Left renal pelvis (tissue), 4 donors: ENCODE results near the gene ARHGDIA. TPM values are rescaled to one million over a fixed set of nuclear protein-coding genes. Genes with fewer than 3 reads are reported as not detected.

ENCODE experiments used
- DNase-seq, 4 donors: peaks; one replicate each; pipeline ENCODE4 v3.0.0-alpha.2; 2013; ENCODE audit warnings: low read depth in 4 of 4, low spot score in 3 of 4
- polyA plus RNA-seq, 4 donors: library from polyadenylated mRNA; unstranded; fragments of 120-200 nt; gene quantifications; one replicate each; pipeline ENCODE4 v1.2.1, GENCODE V29; 2013; ENCODE audit not compliant: insufficient read length in 4 of 4

Gene ARHGDIA
- polyA plus RNA-seq, 4 donors = 165 to 238 (median 183) TPM

DNA sequence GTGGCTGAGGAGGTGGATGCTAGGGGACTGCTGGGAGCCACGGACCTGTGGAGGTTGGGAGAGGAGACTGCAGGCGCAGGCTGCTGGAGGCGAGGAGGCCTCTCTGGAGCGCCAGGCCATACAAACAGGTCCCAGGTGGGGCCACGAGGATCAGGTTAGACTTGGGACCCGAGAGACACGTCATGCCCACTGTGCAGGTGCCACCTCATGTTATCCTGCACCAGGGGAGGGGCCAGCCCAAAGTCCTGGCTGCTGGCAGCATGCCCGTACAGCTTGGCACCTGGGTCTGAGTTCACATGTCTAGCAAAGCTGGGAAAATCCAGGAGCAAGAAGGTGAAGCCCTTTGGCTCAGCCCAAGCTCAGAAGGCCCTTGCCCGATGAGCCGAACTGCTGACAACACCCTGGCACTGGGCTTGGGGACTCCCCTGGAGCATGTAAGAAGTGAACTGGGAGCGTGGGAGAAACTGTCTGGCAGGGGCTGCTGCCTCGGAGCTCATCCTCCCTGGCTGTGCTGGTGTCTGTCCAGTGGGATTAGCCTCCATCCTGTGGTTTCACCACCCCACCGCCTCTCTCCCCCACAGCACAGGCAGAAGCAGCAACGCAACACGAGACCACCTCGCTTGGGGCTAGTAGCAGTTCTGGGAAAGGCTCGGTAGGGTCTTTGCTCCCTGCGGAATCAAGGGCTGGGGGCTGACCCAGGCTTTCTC, 5.3 kb downstream of the ARHGDIA start:
- DNase-seq = no peak

DNA sequence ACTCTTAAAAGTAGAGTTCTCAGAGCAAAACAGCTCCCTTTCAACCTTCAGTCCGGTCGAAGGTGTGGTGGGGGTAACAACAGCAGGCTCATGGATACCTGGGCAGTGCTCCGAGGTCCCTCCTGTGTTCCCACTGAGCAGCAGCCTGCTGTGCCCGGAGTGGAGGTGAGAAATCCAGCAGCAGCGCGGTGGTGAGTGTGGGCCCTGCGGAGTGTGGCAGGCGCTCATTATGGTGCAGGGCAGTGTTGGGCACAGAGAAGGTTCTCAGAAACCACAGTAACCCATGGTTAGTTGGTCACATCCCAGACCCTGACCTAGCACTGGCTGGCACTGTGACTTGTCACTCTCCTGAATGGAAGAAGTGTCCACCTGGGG, 5.8 kb downstream of the ARHGDIA start:
- no peak for DNase-seq

DNA sequence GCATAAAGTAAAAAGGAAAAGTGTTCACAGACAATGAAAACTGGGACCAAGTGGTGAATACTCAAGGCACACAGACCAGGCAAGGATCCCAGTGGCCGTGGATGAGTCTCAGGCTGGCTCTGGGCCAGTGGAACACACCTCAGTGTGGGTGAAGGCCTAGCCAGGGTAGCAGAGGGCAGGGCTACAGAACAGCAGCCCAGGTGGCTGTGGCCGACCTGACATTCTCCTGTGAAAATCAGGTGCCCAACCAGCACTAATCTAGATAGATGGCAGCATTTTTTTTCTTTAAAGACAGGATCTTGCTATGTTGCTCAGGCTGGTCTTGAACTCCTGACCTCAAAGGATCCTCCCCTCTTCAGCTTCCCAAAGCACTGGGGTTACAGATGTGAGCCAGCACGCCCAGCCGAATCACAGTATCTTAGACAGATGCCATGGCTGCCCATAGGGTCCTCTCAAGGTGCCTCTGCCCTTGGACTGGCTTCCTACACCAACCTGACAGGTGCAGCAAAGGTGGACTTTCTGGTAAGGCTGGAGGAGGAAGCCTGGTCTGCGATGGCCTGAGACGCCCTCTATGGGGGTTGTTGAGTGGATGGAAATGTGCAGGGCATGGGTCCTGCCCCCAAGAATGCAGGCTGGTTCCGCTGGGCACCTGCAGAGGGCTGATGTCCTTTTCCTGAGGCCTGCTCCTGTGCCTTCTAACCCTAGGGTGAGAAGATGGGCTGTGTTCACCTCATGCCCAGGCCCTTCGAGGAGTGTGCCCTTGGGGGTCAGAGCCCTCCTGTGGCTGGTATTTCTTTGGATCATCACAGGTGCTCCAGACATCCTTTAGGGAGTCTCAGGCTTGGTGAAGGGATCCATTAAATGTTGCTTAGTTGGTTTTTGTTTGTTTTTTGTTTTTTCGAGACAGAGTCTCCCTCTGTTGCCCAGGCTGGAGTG, 7.0 kb downstream of the ARHGDIA start:
- DNase-seq = no peak

DNA sequence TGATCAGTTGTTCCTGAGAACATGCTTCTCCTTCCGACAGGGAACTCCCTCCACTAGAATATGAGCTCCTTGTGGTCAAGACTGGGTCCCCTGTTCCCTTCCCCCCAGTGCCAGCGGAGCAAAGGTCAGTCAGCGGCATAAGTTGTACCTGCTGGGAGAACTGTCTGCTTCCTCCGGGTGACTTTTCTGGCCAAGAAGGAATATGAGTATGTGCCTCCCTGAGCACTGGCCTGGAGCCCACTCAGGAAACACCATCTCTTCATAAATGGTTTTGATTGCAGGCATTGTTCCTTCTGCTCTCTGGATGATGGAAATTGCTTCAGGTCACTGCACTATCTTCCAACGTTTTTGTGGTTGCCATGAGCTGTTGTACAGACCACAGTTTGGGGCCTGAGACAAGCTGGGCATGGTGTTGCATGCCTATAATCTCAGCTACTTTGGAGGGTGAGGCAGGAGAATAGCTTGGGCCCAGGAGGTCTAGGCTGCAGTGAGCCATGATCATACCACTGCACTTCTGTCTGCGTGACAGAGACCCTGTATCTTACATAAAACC, 7.9 kb downstream of the ARHGDIA start:
- no peak for DNase-seq

DNA sequence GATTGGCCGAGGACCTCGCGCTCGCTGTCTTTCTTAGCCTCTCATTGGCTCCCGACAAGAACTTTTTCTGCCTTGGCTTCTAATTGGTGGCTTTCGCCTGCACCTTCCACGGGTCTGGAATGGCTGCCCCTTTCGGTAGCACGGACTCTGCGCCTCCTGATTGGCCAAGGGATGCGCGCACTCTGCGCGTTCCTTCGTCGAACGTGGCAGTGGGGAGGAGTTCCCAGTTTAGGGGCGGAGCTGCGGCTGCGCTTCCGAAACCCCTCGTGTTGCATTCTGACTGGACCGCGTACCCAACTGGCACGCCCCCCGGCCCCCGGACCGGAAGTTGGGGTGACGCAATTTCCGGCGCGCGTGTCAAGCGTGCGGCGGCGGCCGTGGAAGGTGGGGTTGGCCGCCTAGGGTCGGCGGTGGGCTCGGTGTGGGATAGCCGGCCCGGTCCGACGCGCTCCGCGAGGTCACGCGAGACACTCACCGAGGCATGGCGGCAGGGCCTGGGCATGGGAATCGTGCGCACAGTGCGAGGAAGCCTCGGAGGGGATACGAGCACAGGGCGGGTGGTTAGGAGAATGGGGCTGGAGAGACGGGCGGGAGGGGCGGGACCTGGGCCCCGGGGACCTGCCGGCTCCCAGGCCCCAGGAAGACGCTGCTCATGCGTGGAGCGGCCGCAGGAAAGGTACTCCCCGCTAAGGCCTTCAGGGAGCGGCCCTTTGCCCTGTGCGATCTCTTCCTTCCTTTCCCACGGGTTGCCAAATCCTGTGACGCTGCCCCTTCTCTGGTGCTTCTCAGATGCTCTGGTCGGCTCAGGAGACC, 10.2 kb downstream of the ARHGDIA start:
- peak; percentile 100 for DNase-seq

DNA sequence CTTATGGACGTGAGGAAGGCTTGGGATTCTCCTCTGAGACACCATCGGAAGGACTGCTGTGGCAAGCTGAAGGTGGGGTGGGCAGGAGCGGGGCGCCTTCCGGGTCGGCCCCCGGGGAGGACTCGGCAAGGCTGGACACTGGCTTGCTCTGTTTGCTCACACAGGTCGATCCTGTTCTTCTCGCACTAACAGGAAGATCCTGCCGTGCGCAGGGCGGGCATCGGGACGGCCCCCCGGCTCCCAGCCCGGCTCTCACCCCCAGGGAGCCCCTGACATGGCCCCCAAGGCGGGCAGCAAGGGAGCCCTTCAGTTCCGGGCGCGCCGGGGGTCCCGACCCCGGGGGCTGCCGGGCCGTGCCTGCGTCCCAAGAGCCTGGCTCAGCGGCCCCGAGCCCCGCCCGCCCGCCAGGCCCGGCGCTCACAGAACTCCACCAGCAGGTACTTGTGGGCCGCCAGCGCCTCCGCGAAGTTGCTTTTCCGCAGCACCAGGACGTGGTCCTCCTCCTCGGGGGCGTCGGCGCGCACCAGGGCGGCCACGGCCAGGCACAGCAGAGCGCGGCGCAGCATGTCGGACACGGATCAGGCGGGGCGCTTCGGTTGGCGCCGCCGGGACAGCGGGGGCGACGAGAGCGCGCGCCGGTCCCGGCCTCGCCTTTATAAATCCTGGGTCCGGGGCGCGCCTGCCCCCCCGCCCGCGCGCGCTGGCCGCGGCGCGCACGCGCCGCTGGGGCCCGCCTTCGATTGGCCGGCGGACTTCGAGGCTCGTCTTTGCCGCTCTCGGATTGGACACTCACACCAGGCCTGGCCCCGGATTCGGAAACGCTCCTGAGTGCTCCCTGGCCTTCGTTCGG, 11.0 kb downstream of the ARHGDIA start, which contains the start of gene P4HB:
Gene P4HB, minus strand, starts transcription at position 630 of the 850 bp plus-strand sequence. Its CDS starts 64 bp downstream, at position 566.
- DNase-seq = no peak

DNA sequence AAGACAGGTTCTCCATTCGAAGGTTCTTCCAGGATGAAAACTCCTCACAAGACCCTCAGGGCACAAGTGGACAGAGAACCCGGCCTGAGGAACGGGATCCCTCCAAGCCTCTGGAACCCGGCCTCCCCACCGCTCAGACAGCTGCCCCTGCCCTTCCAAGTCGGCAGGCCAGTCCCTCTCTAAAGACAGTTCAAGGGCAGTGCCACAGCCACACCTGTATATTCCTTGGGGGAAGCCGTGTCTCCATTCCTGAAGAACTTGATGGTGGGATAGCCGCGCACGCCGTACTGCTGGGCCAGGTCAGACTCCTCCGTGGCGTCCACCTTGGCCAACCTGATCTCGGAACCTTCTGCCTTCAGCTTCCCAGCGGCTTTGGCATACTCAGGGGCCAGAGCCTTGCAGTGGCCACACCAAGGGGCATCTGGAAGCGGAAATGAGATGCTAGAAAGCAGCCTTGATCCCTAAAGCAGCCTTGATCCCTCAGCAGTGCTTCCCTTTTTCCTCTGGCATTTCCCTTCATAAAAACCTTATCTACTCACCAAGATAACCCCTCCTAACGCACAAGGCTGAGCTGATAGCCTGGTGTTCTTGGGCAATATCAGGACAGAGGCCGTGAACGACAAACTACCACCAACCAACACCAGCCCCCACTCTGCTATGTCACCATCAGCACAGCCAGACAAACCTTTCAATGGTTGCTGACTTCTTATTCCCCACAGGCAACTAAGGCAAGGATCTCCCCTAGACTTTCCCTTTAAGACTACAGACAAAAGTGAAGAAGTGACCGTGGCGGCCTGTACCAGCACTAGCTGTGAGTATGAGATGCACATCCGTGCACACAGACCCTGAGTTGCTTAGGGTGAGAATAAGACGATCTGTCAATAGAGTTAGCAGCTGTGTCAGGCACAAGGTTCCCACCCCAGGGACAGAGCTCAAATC, 11.9 kb downstream of the ARHGDIA start:
- no peak for DNase-seq

DNA sequence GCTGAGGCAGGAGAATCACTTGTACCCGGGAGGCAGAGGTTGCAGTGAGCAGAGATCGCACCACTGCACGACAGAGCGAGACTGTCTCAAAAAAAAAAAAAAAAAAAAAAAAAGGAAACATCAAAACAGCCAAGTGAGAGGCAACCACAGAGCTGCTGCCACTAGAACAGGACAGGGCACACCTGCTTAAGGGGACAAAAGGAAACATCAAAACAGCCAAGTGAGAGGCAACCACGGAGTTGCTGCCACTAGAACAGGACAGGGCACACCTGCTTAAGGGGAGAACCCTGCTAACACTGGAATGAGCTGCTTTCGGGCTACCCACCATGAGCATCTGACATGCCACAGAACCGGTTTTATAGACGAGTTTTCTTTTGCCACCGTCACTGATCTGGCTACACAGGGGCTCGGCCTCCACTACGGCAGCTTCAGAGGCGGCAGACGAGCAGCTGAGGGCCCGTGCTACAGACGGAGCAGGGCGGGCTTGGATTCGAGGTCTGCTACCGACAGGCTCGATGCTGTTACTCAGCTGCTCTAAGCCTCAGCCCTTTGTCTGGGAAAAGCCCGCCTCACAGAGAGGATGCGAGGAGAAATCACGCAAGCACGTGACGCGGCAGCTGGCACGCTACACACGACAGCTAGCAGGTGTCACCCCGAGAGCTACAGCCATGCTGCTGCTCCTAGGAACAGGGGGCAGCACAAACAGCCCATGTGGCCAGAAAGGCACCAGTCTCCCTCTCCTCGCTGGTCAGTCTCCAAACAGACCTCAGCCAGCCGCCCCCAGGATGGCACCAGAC, 12.8 kb downstream of the ARHGDIA start:
- DNase-seq = no peak

DNA sequence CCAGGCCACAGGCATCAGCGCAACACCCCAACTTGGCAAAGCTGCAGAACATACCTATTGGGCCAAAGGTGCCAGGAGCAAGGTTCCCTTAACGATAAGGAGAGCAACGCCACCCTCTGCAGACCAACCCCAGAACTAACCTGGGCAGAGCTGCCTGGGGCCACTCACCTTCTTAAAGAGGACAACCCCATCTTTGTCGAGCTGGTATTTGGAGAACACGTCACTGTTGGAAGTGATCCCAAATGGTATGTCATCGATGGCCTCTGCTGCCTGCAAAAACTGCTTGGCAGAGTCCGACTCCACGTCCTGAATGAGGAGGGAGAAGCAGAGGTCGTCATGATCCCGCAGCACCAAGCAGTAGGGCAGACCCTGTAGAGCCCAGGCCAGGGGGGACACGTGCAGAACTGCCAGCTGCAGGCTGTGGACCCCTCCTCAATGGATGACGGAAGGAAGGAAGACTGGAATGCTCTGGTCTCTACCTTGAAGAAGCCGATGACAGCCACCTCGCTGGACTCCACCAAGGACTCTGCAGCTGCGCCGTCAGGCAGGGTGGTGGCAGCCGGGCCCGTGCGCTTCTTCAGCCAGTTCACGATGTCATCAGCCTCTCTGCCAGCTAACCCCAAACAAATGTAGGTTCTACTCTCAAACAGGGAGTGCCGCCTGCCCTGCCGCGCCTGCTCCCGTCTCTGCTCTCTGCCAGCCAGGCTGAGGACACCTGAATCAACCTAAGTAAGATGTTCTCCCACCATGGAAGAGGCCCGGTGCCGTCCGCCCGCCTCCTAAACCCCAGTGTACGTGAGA, 16.0 kb downstream of the ARHGDIA start:
- no peak for DNase-seq

DNA sequence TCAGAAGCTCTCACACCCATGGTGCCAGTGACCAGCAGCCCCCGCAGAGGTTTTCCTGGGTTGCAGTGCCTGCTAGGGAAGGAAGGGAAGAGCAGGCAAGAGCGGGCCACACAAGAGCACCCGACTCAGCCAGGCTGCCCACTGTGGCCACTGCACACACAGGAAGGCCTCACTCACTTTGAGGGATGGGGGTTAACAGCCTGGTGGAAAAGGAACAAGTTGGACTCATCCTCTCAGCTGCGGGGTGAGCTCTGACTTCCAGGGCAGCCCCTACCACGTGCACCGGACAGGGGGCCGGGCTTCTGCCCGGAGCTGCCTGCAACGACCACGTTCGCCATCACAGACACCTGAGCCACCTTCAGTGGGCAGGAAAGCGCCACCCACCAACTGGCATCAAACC, 18.9 kb downstream of the ARHGDIA start:
- DNase-seq = no peak

DNA sequence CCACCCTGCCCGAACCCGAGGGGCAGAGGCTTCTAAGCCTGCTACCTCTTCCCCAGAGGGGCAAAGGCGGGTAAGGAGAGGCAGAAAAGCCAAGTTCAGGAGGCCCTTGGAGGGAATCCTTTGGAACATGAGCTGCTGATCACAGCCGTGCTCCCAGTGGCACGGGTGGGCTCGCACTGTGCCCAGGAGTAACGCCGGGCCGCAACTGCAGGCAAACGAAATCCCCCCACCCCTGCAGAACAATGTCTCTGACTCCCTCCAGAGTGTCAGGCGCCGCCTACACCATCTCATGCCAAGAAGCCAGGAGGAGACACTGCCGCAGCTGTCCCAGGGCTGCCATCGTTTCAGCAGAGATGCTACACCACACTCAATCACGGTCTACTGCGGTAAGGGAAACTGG, 19.7 kb downstream of the ARHGDIA start:
- no peak for DNase-seq

DNA sequence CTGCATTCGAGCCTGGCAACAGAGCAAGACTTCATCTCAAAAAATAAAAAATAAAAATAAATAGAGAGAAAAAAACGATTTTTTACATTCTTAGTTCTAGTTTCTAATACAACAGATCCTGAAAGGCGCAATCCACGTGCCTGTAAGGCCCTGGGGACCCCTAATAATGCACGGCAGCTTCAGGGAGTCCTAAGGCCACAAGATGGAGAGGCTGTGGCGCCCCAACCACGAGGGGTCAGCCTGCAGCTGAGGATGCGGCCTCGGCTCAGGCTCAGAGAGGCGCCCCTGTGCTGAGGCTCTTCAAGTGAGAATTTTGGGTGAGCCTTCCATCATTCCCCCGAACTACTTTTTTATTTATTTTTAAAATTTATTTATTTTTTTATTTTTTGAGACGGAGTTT, 21.7 kb downstream of the ARHGDIA start:
- DNase-seq = no peak

DNA sequence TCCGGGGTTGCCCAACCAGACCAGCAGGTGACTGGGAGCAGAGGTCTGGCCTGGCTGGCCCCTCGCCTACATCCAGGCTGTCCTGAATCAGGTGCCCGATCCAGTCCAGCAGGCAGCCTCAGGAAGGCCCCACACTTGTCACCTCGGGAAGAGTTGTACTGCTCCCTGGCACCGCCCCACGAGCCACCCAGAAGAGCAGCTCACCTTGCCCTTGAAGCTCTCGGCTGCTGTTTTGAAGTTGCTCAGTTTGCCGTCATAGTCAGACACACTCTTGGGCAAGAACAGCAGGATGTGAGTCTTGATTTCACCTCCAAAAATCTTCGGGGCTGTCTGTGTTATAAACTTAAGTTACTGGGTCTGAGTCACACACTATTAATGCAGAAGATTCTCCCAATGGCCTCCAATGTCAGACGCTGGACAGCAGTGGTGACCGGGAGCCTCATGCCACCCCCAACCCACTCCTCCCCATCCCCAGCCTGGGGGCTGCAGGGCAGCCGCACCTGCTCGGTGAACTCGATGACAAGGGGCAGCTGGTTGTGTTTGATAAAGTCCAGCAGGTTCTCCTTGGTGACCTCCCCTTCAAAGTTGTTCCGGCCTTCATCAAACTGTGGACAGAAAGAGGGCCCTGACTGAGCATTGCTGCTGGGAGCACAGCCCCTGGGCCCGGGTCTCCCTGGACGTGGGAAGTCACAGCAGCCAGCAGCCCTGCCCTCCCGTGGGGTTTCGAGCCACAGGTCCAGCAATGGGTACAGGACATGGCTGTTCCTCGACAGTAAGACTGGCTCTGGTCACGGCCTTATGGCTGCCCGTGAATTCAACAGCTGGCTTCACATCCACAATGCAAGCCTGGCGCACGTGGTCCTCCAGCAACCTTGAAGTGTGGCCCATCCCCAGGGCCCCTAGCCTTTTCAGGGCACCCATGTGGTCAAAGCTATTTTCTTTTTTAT, 24.1 kb downstream of the ARHGDIA start:
- DNase-seq = no peak

DNA sequence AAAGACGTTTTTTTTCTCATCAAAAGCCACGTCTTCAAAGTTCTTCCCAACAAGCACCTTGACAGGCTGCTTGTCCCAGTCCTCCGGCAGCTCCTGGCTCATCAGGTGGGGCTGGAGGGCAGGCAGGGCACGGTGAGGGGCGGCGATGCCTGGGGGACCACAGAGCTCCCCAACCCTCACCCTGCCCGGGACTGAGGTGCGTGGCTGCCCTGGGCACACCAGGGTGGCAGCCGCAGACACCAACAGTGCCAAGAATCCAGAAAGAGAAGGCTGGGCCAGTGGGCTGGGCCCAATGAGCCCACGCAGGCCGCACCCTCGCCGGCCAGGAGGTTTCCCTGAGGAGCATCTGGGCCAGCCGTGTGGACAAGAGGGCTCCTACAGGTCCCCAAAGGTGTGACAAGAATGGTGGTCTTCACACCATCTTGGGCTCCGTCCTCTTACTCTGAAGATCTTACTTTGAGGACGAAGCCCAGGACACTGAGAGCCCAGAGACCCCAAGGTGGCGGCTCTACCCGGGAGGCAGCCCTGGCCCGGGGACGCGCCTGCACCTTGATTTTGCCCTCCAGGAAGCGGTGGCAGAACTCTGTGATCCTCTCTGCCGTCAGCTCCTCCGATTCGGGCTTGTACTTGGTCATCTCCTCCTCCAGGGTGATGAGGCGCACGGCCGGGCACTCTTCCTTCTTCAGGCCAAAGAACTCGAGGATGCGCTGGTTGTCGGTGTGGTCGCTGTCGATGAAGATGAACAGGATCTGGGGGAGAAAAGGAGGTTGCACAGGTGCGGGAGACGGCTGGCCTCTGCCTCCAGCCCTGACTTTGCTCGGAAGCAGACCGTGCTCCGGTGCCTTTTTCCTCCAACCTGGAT, 25.0 kb downstream of the ARHGDIA start:
- no peak for DNase-seq

DNA sequence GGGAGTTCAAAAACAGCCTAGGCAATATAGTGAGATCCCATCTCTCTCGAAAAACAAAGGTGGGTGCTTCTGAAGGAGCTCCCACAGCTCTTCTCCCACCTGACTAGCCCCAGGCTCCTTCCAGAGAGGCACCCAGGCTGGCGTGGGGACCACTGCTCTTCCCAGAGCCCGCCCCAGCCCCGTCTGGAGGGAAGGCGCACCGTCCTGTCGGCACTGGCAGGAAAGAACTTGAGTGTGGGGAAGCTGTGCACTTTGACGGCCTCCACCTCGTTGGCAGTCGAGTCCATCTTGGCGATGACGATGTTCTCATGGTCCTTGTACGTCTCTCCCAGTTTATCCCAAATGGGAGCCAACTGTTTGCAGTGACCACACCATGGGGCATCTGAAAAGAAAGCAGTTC, 25.8 kb downstream of the ARHGDIA start:
- DNase-seq = no peak
